HG02840 (cell line): ENCODE measurements around the gene ERAP2.

ENCODE experiments used
- ATAC-seq: cut with Tn5 transposase; IDR thresholded peaks from one replicate; pipeline ENCODE4 v1.9.1; 2021; ENCODE audit warnings: mild to moderate bottlenecking, moderate library complexity, moderate number of reproducible peaks; ENCODE audit not compliant: unreplicated experiment, low FRiP score

Gene ERAP2

GRCh38 chr5:96952118-96952750, 75.9 kb downstream of the ERAP2 start:
- no peak for ATAC-seq

GRCh38 chr5:96952974-96953730, 76.9 kb downstream of the ERAP2 start:
- ATAC-seq, result no peak

GRCh38 chr5:96957254-96958049, 81.2 kb downstream of the ERAP2 start:
- peak; percentile 48 for ATAC-seq

GRCh38 chr5:96958977-96959376, 82.7 kb downstream of the ERAP2 start:
- no peak for ATAC-seq

- no peak for ATAC-seq
Observed at GRCh38 chr5:96961053-96961452, 84.8 kb downstream of the ERAP2 start.

- ATAC-seq, result no peak
Observed at GRCh38 chr5:96962540-96962991, 86.3 kb downstream of the ERAP2 start.

GRCh38 chr5:96963267-96963666, 87.0 kb downstream of the ERAP2 start:
- ATAC-seq, result no peak

GRCh38 chr5:96966801-96967200, 90.5 kb downstream of the ERAP2 start:
- ATAC-seq, result no peak

GRCh38 chr5:96967400-96967799, 91.1 kb downstream of the ERAP2 start:
- no peak for ATAC-seq

- ATAC-seq, result no peak
Observed at GRCh38 chr5:96968074-96968473, 91.8 kb downstream of the ERAP2 start.

- ATAC-seq, result no peak
Observed at GRCh38 chr5:96968614-96969013, 92.3 kb downstream of the ERAP2 start.
